ENCODE results near the gene RSBN1L. TPM values are rescaled to one million over a fixed set of nuclear protein-coding genes. Genes with fewer than 3 reads are reported as not detected.
A peak's percentile ranks its signal among the peaks of the same experiment; 100 is the strongest.

Gene RSBN1L
- total and polyA plus RNA-seq, 7 experiments from 2014 or later, result 7.7 to 41.7 (median 21.9) TPM

DNA sequence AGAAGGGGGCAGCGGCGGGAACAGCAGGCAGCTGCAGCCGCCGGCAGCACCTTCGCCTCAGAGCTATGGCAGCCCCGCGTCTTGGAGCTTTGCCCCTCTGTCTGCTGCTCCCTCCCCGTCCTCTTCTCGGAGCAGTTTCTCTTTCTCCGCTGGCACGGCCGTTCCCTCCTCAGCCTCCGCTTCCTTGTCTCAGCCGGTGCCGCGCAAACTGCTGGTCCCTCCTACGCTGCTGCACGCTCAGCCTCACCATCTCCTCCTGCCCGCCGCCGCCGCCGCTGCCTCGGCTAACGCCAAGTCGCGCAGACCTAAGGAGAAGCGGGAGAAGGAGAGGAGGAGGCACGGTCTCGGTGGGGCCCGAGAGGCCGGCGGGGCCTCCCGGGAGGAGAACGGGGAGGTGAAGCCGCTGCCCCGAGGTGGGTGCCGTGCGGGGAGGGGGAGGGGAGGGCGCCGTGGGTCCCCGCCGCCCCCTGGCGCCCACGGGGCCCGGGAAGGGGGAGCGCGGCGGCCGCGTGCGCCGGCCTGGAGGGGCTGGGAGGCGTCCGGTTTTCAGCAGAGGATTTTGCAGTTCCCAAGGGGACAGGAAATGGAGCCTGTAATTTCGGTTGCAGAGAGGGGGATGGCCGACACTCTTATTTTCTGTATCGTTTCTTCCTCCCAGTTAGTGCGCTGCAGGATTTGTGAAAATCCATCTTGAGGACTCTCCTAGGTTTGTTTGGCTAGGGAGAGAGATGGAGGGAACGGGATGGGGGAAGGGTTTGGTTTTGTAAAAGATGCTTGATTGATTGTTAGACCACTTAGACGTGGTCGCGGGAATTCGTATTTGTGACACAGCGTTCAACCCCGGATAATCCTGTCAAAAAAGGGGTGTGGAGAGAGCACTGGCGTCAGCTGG lies 630 bp downstream of the RSBN1L start:
- CTCF ChIA-PET, result interaction anchor here (0.6 to 2.2 kb wide), 9 partner anchors 10 to 63 kb away, joined by 3 to 6 read pairs (median 4); no protein-coding TSS in a partner anchor

GRCh38 chr7:77697535-77697831 lies 1.2 kb downstream of the RSBN1L start:
- H3K4me3 Mint-ChIP-seq, result peak overlapping the region; percentile 89 to 100 (median 99)
- Histone ChIP-seq H3K9me3 (ENCODE audit: control insufficient read depth in 2 of 3, low read length in 3 of 3) (no peaks in the 10 kb centered on the region), H3K27me3 (ENCODE audit: control insufficient read depth in 2 of 2, insufficient read depth in 2 of 2, low read length in 2 of 2) (no peaks in the 10 kb centered on the region), H3K27ac (ENCODE audit: low read depth, low read length) (peak overlapping the region; percentile 94), H3K36me3 (ENCODE audit: control insufficient read depth in 2 of 3, insufficient read depth in 3 of 3, low read length in 3 of 3) (peaks cover 0 to 10% (median 0%) of the 10 kb centered on the region in 3 experiments), H3K4me1 (ENCODE audit: control insufficient read depth in 2 of 2, insufficient read depth in 2 of 2, low read length in 2 of 2) (peaks cover 15 to 22% of the 10 kb centered on the region in 2 donors), H3K4me3 (ENCODE audit: low read length) (peak overlapping the region; percentile 99)
- POLR2A ChIA-PET, result interaction anchor here (1.8 to 3.5 kb wide), 2 partner anchors 11 to 67 kb away, joined by 6 to 29 read pairs; no protein-coding TSS in a partner anchor
- H3K4me1 Mint-ChIP-seq, result peaks cover 26 to 78% (median 65%) of the 10 kb centered on the region in 7 donors
- DNase-seq (peak in 1 of 9 donors; percentile 4), ATAC-seq (no peak)
- H3K27me3 Mint-ChIP-seq, result no peaks in the 10 kb centered on the region
- H3K27ac Mint-ChIP-seq, result peak overlapping the region; percentile 90 to 97 (median 96)
- intact Hi-C loops (cut with micrococcal nuclease), result loop anchor here (2.0 to 5.0 kb wide), 6 partner anchors 23 to 1380 kb away; partner anchors contain the start of gene YWHAG (in 1 of the 2)
- no peaks in the 10 kb centered on the region for H3K9me3 Mint-ChIP-seq
- CTCF ChIA-PET, result interaction anchor here (0.6 to 2.2 kb wide), 6 partner anchors 20 to 62 kb away, joined by 3 to 6 read pairs (median 3); no protein-coding TSS in a partner anchor
- peaks cover 4 to 10% (median 8%) of the 10 kb centered on the region in 5 donors for H3K36me3 Mint-ChIP-seq

More for the DNA sequence above, 630 bp downstream of the RSBN1L start:
- H3K36me3 Mint-ChIP-seq, result peaks cover 4 to 14% (median 9%) of the 10 kb centered on the region in 5 donors
- DNase-seq (peak in 3 of 9 donors; percentile 17 to 72 (median 60)), ATAC-seq (peak; percentile 39)
- H3K4me1 ChIP-seq (ENCODE audit: control insufficient read depth in 2 of 2, insufficient read depth in 2 of 2, low read length in 2 of 2), result peaks cover 15 to 16% of the 10 kb centered on the region in 2 donors
- POLR2A ChIA-PET, result interaction anchor here (0.7 to 3.5 kb wide), 9 partner anchors 11 to 575 kb away, joined by 3 to 29 read pairs (median 4); partner anchors contain the start of gene CCDC146
- no peaks in the 10 kb centered on the region for H3K27me3 ChIP-seq (ENCODE audit: control insufficient read depth in 2 of 2, insufficient read depth in 2 of 2, low read length in 2 of 2)
- H3K27me3 Mint-ChIP-seq, result no peaks in the 10 kb centered on the region
- H3K36me3 ChIP-seq (ENCODE audit: control insufficient read depth in 2 of 3, insufficient read depth in 3 of 3, low read length in 3 of 3), result peaks cover 0 to 10% (median 0%) of the 10 kb centered on the region in 3 experiments
- peaks cover 0 to 1% (median 0%) of the 10 kb centered on the region in 11 donors for H3K9me3 Mint-ChIP-seq
- peak overlapping the region; percentile 99 for H3K4me3 ChIP-seq (ENCODE audit: low read length)
- H3K27ac ChIP-seq (ENCODE audit: low read depth, low read length), result peak overlapping the region; percentile 94
- peak overlapping the region; percentile 94 to 98 (median 96) for H3K27ac Mint-ChIP-seq
- no peaks in the 10 kb centered on the region for H3K9me3 ChIP-seq (ENCODE audit: control insufficient read depth in 2 of 3, low read length in 3 of 3)
- H3K4me1 Mint-ChIP-seq, result peaks cover 25 to 78% (median 65%) of the 10 kb centered on the region in 7 donors
- H3K4me3 Mint-ChIP-seq, result peak overlapping the region; percentile 89 to 100 (median 99)
- intact Hi-C loops (cut with micrococcal nuclease), result loop anchor here (1.0 to 5.0 kb wide), 13 partner anchors 10 to 1380 kb away; partner anchors contain the start of genes PHTF2 (in 2 of the 2), TMEM60 (in 2 of the 2), CCDC146 (in 1 of the 2) and GSAP (in 1 of the 2)

- ATAC-seq (no peak), DNase-seq (no peak)
- H3K27ac ChIP-seq (ENCODE audit: low read depth, low read length), result peak overlapping the region; percentile 94
- H3K9me3 ChIP-seq (ENCODE audit: control insufficient read depth in 2 of 3, low read length in 3 of 3), result no peaks in the 10 kb centered on the region
- Mint-ChIP-seq H3K27me3 (no peaks in the 10 kb centered on the region), H3K9me3 (no peaks in the 10 kb centered on the region), H3K36me3 (peaks cover 4 to 13% (median 7%) of the 10 kb centered on the region in 5 donors), H3K4me1 (peaks cover 31 to 79% (median 66%) of the 10 kb centered on the region in 7 donors), H3K4me3 (peak overlapping the region; percentile 89 to 100 (median 99)), H3K27ac (peak overlapping the region; percentile 75 to 97 (median 96))
- H3K4me3 ChIP-seq (ENCODE audit: low read length), result peak overlapping the region; percentile 99
- H3K36me3 ChIP-seq (ENCODE audit: control insufficient read depth in 2 of 3, insufficient read depth in 3 of 3, low read length in 3 of 3), result peaks cover 0 to 10% (median 0%) of the 10 kb centered on the region in 3 experiments
- no peaks in the 10 kb centered on the region for H3K27me3 ChIP-seq (ENCODE audit: control insufficient read depth in 2 of 2, insufficient read depth in 2 of 2, low read length in 2 of 2)
- CTCF ChIA-PET, result interaction anchor here (0.7 to 2.2 kb wide), 5 partner anchors 19 to 62 kb away, joined by 3 to 6 read pairs (median 3); no protein-coding TSS in a partner anchor
- intact Hi-C loops (cut with micrococcal nuclease), result loop anchor here (5.0 kb wide), 4 partner anchors 34 to 1381 kb away; partner anchors contain the start of gene YWHAG (in 1 of the 2)
- H3K4me1 ChIP-seq (ENCODE audit: control insufficient read depth in 2 of 2, insufficient read depth in 2 of 2, low read length in 2 of 2), result peaks cover 15 to 27% of the 10 kb centered on the region in 2 donors
- POLR2A ChIA-PET, result interaction anchor here (0.7 to 3.5 kb wide), 3 partner anchors 8 to 102 kb away, joined by 3 to 29 read pairs (median 3); no protein-coding TSS in a partner anchor
Observed at GRCh38 chr7:77698042-77698625, 1.9 kb downstream of the RSBN1L start.

DNA sequence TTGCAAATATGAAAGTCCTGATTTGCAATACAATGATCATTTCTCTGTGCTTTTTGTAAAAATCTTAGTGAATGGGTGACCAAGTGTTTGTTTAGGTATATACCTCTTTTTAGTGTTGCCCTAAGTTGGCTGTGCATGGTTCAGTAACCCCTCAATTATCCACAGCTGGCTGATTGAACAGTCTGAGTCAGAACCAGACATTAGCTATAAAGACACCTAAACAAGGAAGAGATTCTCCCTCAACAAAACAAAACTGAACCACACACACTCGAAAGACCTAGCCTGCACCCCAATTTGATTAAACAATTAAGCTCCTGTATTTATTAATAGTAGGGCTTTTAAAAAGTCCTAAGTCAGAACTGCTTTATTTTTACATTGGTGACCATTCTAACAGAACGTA lies 2.8 kb downstream of the RSBN1L start:
- H3K27ac ChIP-seq (ENCODE audit: low read depth, low read length), result no peak overlapping the region
- no peaks in the 10 kb centered on the region for H3K9me3 ChIP-seq (ENCODE audit: control insufficient read depth in 2 of 3, low read length in 3 of 3)
- H3K4me3 Mint-ChIP-seq, result peak overlapping the region in 9 of 10 donors; percentile 48 to 100 (median 99)
- intact Hi-C loops (cut with micrococcal nuclease), result loop anchor here (5.0 kb wide), 4 partner anchors 33 to 1382 kb away; partner anchors contain the start of gene YWHAG (in 1 of the 2)
- H3K4me1 Mint-ChIP-seq, result peaks cover 33 to 78% (median 66%) of the 10 kb centered on the region in 7 donors
- no peak for DNase-seq
- no peaks in the 10 kb centered on the region for H3K27me3 Mint-ChIP-seq
- no peaks in the 10 kb centered on the region for H3K9me3 Mint-ChIP-seq
- no peaks in the 10 kb centered on the region for H3K27me3 ChIP-seq (ENCODE audit: control insufficient read depth in 2 of 2, insufficient read depth in 2 of 2, low read length in 2 of 2)
- peaks cover 4 to 14% (median 5%) of the 10 kb centered on the region in 5 donors for H3K36me3 Mint-ChIP-seq
- peak overlapping the region in 2 of 9 donors; percentile 3 to 19 for H3K27ac Mint-ChIP-seq
- ChIA-PET CTCF (interaction anchor here (0.7 kb wide), 1 partner anchor 17 kb away, joined by 3 read pairs; no protein-coding TSS in a partner anchor), POLR2A (no interaction called here)
- peaks cover 0 to 10% (median 0%) of the 10 kb centered on the region in 3 experiments for H3K36me3 ChIP-seq (ENCODE audit: control insufficient read depth in 2 of 3, insufficient read depth in 3 of 3, low read length in 3 of 3)
- no peak for ATAC-seq
- no peak overlapping the region for H3K4me3 ChIP-seq (ENCODE audit: low read length)
- H3K4me1 ChIP-seq (ENCODE audit: control insufficient read depth in 2 of 2, insufficient read depth in 2 of 2, low read length in 2 of 2), result peaks cover 15 to 36% of the 10 kb centered on the region in 2 donors

GRCh38 chr7:77702513-77702912 lies 6.3 kb downstream of the RSBN1L start:
- Histone ChIP-seq H3K27ac (ENCODE audit: low read depth, low read length) (no peak overlapping the region), H3K9me3 (ENCODE audit: control insufficient read depth in 2 of 3, low read length in 3 of 3) (no peaks in the 10 kb centered on the region), H3K4me1 (ENCODE audit: control insufficient read depth in 2 of 2, insufficient read depth in 2 of 2, low read length in 2 of 2) (peaks cover 15 to 36% of the 10 kb centered on the region in 2 donors), H3K27me3 (ENCODE audit: control insufficient read depth in 2 of 2, insufficient read depth in 2 of 2, low read length in 2 of 2) (no peaks in the 10 kb centered on the region), H3K4me3 (ENCODE audit: low read length) (no peak overlapping the region), H3K36me3 (ENCODE audit: control insufficient read depth in 2 of 3, insufficient read depth in 3 of 3, low read length in 3 of 3) (no peaks in the 10 kb centered on the region)
- intact Hi-C loops (cut with micrococcal nuclease), result loop anchor here in 1 of 2 donors (1.0 kb wide), 1 partner anchor 8 kb away; no protein-coding TSS in a partner anchor
- peaks cover 2 to 14% (median 5%) of the 10 kb centered on the region in 5 donors for H3K36me3 Mint-ChIP-seq
- peak overlapping the region in 9 of 10 donors; percentile 16 to 76 (median 43) for H3K4me3 Mint-ChIP-seq
- POLR2A ChIA-PET, result no interaction called here
- H3K9me3 Mint-ChIP-seq, result no peaks in the 10 kb centered on the region
- peaks cover 34 to 88% (median 62%) of the 10 kb centered on the region in 7 donors for H3K4me1 Mint-ChIP-seq
- ATAC-seq (no peak), DNase-seq (no peak)
- H3K27ac Mint-ChIP-seq, result peak overlapping the region in 3 of 9 donors; percentile 7 to 86 (median 9)
- CTCF ChIA-PET, result interaction anchor here (0.6 to 1.3 kb wide), 2 partner anchors 15 to 93 kb away, joined by 3 to 5 read pairs; no protein-coding TSS in a partner anchor
- H3K27me3 Mint-ChIP-seq, result no peaks in the 10 kb centered on the region
